Heart left ventricle (tissue), 16 donors: ENCODE data around the gene PLAC9. TPM values are rescaled to one million over a fixed set of nuclear protein-coding genes. Genes with fewer than 3 reads are reported as not detected.

Source experiments
- ATAC-seq, 4 donors: fragments of 200-7000 bp; cut with Tn5 transposase; one replicate each; pipeline ENCODE4 v1.9.1; 2020 to 2022; ENCODE audit warnings: moderate library complexity in 4 of 4, mild to moderate bottlenecking in 3 of 4, moderate number of reproducible peaks in 1 of 4
- DNase-seq, 5 donors: peaks; one replicate each; pipeline ENCODE4 v3.0.0-alpha.2; 2020
- H3K27ac ChIP-seq, 12 donors: fragments of 200-600 bp; sonication (generic) in 4 of 12; one replicate each; pipeline versions ENCODE4 v1.5.0 to v1.8.0; 2016 to 2022; ENCODE audit warnings: mild to moderate bottlenecking in 2 of 12
- H3K27me3 ChIP-seq, 9 donors: fragments of 200-600 bp; sonication (generic) in 2 of 9; one replicate each; pipeline versions ENCODE4 v1.5.1 to v1.8.0; 2016 to 2022; ENCODE audit warnings: mild to moderate bottlenecking in 3 of 9
- H3K36me3 ChIP-seq, 9 donors: fragments of 200-600 bp; sonication (generic) in 2 of 9; one replicate each; pipeline versions ENCODE4 v1.5.0 to v1.8.0; 2018 to 2022; ENCODE audit warnings: mild to moderate bottlenecking in 2 of 9
- H3K4me1 ChIP-seq, 12 donors: fragments of 200-600 bp; sonication (generic) in 4 of 12; one replicate each; pipeline versions ENCODE4 v1.5.0 to v1.8.0; 2016 to 2022; ENCODE audit warnings: mild to moderate bottlenecking in 3 of 12
- H3K4me3 ChIP-seq, 12 donors: fragments of 200-600 bp; sonication (generic) in 4 of 12; one replicate each; pipeline versions ENCODE4 v1.5.0 to v1.8.0; 2017 to 2022; ENCODE audit warnings: mild to moderate bottlenecking in 9 of 12, moderate library complexity in 4 of 12
- H3K9me3 ChIP-seq, 12 donors: fragments of 200-600 bp; sonication (generic) in 4 of 12; one replicate each; pipeline versions ENCODE4 v1.5.0 to v1.8.0; 2016 to 2022; ENCODE audit warnings: mild to moderate bottlenecking in 1 of 12
- POLR2A ChIP-seq, 2 donors: fragments of 450-650 bp; IDR thresholded peaks; one replicate each; pipeline ENCODE4 v1.6.1; 2017; ENCODE audit warnings: antibody characterized with exemption in 2 of 2, mild to moderate bottlenecking in 2 of 2, moderate library complexity in 2 of 2
- WGBS, 4 donors: extraction: QIAGEN DNeasy Blood & Tissue Kit in 2 of 4; methylation state at CpG; one replicate each; pipeline versions ENCODE4 v1.1.5 to v1.1.7; 2013 to 2018; 5-methylcytosine and 5-hydroxymethylcytosine counted together
- intact Hi-C, 10 donors: fragments of 100-400 bp; cut with DNase I; formaldehyde crosslinking; loops; one replicate each; pipeline versions ENCODE4 v1.11.1 to v1.14.2; 2022
- polyA plus RNA-seq, 2 donors: library from polyadenylated mRNA; stranded (reverse); fragments of 200-250 nt; gene quantifications; one replicate each; pipeline ENCODE4 v1.2.3, GENCODE V29; 2013
- total RNA-seq, 9 donors: library from RNA; depleted of rRNA in 2 of 9; stranded (reverse); fragments of >200 nt in 2 of 9; fragmentation: NEBNext Ultra II Directional in 3 of 9; extraction: Animal tissue kit (Norgen Biotek cat#: 25700) in 3 of 9; gene quantifications; one replicate each; pipeline versions ENCODE4 v1.1.0 to v1.2.4, GENCODE V29; 2016 to 2023
- TF ChIP-seq, protein P1 (sequence below), 12 donors: fragments of 200-600 bp; sonication (generic) in 4 of 12; IDR thresholded peaks; one replicate each; pipeline versions ENCODE4 v1.5.0 to v1.8.0; 2018 to 2022; ENCODE audit warnings: antibody characterized with exemption in 12 of 12, mild to moderate bottlenecking in 5 of 12
- donor health status: ischemic (EF 13 %, LVEDD 7.1; RV severe dilation, severe dysfunction).
- donor health status: healthy with polysubstance abuse.
- donor health status: DM: no; HTN: yes; CAD: no.
- donor health status: DM: no; HTN: no; CAD: no.
- donor health status: ischemic (EF 25% LVEDD 6.9; RV normal size, moderate dysfunction).
- donor health status: ischemic (EF 25% LVEDD 5.7; RV mildly dilated, moderate dysfunction).
- donor health status: healthy.
- donor health status: DM: yes; HTN: yes; CAD: no.
- donor health status: ischemic (EF 35%, LVEDD 5.7; RV mildly dilated, moderate dysfunction).
- donor health status: nonischemic (EF 11% LVEDD 7.7; RV severe dilation, severe dysfunction).
- donor health status: DM: yes; HTN: yes; CAD: no.
- donor health status: PGD.
- donor health status: ischemic (EF 29% LVEDD 5.4; RV normal size, mild dysfunction).
- donor health status: nonischemic (EF 23%, LVEDD 6.1; RV moderate dilation, normal function).

Gene PLAC9
- total and polyA plus RNA-seq, 11 donors = 16.5 to 51.6 (median 26.5) TPM

DNA sequence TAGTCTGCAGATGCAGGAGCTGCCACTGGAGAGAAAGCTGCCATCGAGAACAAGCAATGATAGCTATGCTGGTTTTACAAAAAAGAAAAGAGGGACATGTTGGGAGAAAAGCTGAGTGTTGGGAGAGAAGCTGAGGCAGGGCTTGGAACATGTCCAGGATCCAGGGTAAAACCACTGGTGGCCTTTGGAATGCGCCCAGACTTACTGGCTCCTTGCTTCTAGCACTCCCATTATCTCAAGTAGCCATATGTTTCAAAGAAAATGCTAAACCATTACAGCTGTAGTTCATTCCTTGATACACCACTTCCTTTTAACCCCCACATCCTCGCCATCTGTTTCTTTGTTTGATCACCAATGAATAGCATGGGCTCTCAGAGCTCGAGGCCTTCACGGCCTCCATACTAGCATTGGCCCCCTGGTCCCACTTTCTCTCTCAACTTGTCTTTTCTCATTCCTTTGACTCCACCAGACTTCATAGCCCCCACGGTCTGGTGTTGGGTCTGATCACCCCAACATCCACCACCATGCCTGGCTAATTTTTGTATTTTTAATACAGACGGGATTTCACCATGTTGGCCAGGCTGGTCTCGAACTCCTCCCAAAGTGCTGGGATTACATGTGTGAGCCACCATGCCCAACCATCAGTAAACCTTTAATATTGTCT lies 23.8 kb upstream of the PLAC9 start:
- 79 to 94% (median 91%) methylated on average over 8 of the region's 8 CpGs for WGBS, 4 donors
- intact Hi-C loops = no loop called here

DNA sequence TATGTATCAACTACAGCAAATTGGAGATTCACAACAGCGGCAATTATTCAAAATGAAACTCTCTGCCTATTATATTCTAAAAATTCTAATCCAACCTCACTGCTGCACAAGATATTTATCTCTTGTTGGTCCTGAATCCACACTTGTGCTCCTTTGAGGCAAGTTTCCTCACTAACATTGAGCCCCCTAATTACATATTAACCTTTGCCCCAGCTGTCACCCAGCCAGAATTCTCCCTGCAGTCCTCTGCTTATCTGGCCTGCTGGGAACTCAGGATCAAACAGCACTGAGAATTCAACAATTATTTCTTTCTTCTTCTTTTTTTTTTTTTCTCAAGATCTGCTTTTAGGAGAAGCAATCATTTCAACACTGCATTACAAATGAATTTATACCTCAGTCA lies 21.5 kb upstream of the PLAC9 start:
- Histone ChIP-seq H3K4me1 (peaks cover 0 to 25% (median 10%) of the 10 kb centered on the region in 12 donors), H3K4me3 (no peak overlapping the region), H3K9me3 (peaks cover 0 to 19% (median 15%) of the 10 kb centered on the region in 12 donors), H3K27ac (peak overlapping the region in 10 of 12 donors; percentile 65 to 85 (median 76)), H3K36me3 (no peaks in the 10 kb centered on the region), H3K27me3 (no peaks in the 10 kb centered on the region)
- DNase-seq (peak in 2 of 5 donors; percentile 27 to 38), ATAC-seq (peak in 2 of 4 donors; percentile 30 to 45)
- TF ChIP-seq POLR2A (IDR thresholded peaks at IDR 0.05) = no peak
- TF ChIP-seq, protein P1, sequence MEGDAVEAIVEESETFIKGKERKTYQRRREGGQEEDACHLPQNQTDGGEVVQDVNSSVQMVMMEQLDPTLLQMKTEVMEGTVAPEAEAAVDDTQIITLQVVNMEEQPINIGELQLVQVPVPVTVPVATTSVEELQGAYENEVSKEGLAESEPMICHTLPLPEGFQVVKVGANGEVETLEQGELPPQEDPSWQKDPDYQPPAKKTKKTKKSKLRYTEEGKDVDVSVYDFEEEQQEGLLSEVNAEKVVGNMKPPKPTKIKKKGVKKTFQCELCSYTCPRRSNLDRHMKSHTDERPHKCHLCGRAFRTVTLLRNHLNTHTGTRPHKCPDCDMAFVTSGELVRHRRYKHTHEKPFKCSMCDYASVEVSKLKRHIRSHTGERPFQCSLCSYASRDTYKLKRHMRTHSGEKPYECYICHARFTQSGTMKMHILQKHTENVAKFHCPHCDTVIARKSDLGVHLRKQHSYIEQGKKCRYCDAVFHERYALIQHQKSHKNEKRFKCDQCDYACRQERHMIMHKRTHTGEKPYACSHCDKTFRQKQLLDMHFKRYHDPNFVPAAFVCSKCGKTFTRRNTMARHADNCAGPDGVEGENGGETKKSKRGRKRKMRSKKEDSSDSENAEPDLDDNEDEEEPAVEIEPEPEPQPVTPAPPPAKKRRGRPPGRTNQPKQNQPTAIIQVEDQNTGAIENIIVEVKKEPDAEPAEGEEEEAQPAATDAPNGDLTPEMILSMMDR (IDR thresholded peaks at IDR 0.05) = no peak
- WGBS, 4 donors = 74 to 86% (median 82%) methylated on average over 1 of the region's 1 CpG
- intact Hi-C loops = no loop called here

More for the DNA sequence above, 23.8 kb upstream of the PLAC9 start:
- Histone ChIP-seq H3K4me1 (peaks cover 0 to 45% (median 21%) of the 10 kb centered on the region in 12 donors), H3K27ac (no peak overlapping the region), H3K4me3 (no peak overlapping the region), H3K9me3 (peaks cover 0 to 19% (median 15%) of the 10 kb centered on the region in 12 donors), H3K27me3 (no peaks in the 10 kb centered on the region), H3K36me3 (no peaks in the 10 kb centered on the region)
- TF ChIP-seq, protein P1 (IDR thresholded peaks at IDR 0.05) = no peak
- no peak for TF ChIP-seq POLR2A (IDR thresholded peaks at IDR 0.05)
- ATAC-seq (no peak), DNase-seq (no peak)

DNA sequence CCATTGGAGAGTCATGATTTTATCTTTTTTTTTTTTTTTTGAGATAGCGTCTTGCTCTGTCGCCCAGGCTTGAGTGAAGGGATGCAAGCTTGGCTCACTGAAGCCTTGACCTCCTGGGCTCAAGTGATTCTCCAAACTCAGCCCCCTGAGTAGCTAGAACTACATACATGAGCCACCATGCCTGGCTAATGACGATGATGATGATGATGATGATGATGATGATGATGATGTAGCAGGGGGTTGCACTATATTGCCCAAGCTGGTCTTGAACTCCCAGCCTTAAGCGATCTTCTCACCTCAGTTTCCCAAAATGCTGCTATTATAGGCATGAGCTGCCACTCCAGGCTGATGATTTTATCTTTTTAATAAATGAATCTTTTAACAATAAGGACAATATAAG lies 13.9 kb upstream of the PLAC9 start:
- 79 to 92% (median 83%) methylated on average over 4 of the region's 4 CpGs for WGBS, 4 donors
- DNase-seq = no peak
- no peak overlapping the region for H3K27ac ChIP-seq

DNA sequence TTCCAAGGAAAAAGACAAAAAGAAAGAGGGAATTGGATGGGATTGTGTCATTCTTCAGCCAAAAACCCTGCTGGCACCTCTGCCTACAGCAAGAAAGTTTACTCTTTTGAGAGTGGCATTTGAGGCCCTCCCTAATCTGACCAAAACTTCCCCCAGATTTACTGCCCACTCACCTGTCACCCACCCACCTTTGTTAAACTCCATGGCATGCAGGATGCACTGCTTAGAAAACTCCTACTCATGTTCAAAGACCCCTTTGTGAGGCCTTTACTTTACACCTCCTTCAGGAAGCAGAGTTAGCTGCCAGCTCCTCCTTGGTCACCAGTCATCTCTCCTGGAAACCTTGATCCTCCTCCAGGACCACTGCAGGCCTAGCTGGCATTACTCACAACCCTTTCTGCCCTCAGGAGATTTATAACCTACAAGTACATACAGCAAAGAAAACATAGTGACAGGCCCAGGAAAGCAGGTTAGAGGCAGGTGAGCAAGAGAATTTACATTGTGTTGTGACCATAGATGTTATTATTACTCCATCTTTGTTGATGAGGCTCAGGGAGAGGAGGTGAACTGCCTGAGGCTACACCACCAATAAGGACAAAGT lies 10.3 kb upstream of the PLAC9 start:
- H3K9me3 ChIP-seq = no peaks in the 10 kb centered on the region
- ATAC-seq = no peak
- H3K27ac ChIP-seq = no peak overlapping the region
- no peaks in the 10 kb centered on the region for H3K27me3 ChIP-seq
- H3K4me3 ChIP-seq = no peak overlapping the region
- no peaks in the 10 kb centered on the region for H3K4me1 ChIP-seq
- intact Hi-C loops = no loop called here
- no peaks in the 10 kb centered on the region for H3K36me3 ChIP-seq
- TF ChIP-seq, protein P1 (IDR thresholded peaks at IDR 0.05) = no peak
- no peak for TF ChIP-seq POLR2A (IDR thresholded peaks at IDR 0.05)
- DNase-seq = no peak

More for the DNA sequence above, 13.9 kb upstream of the PLAC9 start:
- Histone ChIP-seq H3K9me3 (no peaks in the 10 kb centered on the region), H3K36me3 (no peaks in the 10 kb centered on the region), H3K27me3 (no peaks in the 10 kb centered on the region), H3K4me3 (no peak overlapping the region), H3K4me1 (no peaks in the 10 kb centered on the region)
- intact Hi-C loops = loop anchor here in 1 of 10 donors (2.0 kb wide), 1 partner anchor 30 kb away; no protein-coding TSS in a partner anchor
- TF ChIP-seq, protein P1 (IDR thresholded peaks at IDR 0.05) = no peak
- TF ChIP-seq POLR2A (IDR thresholded peaks at IDR 0.05) = no peak
- ATAC-seq = no peak
